Endothelial cell of umbilical vein (primary cell): ENCODE measurements around the gene GTPBP3. TPM values are rescaled to one million over a fixed set of nuclear protein-coding genes. Genes with fewer than 3 reads are reported as not detected.

Source experiments
- BruUV-seq: library from RNA; stranded (reverse); fragments of 400-500 nt; replicated peaks from 2 replicates; lab custom pipeline; 2021; lab: Mats Ljungman, UMichigan
- CTCF ChIA-PET: fragments of 300-600, 350-600 bp; sonication (Branson Sonifier 250); formaldehyde crosslinking; loops from one replicate; lab custom pipeline; 2021; ENCODE audit warnings: antibody characterized with exemption, inconsistent platforms; lab: Charles Lee
- POLR2A ChIA-PET: fragments of 300-600, 350-600 bp; sonication (Branson Sonifier 250); formaldehyde crosslinking; loops from one replicate; lab custom pipeline; 2021; ENCODE audit warnings: antibody characterized with exemption, inconsistent platforms; lab: Charles Lee
- DNase-seq: peaks from one replicate; pipeline ENCODE4 v3.0.0-alpha.2; 2011; ENCODE audit warnings: low read depth, low spot score
- FAIRE-seq: peaks from 2 replicates; lab custom pipeline; 2011; peaks lifted over from hg19 to GRCh38; lab: Jason Lieb, UNC
- H2AFZ ChIP-seq: 2 replicates; pipeline ENCODE4 v1.6.0; 2012; ENCODE audit warnings: low read depth, low read length, control low read depth, inconsistent platforms
- H3K27ac ChIP-seq: 2 replicates; pipeline ENCODE4 v1.5.1; 2011; ENCODE audit warnings: low read depth, mild to moderate bottlenecking, control low read depth, low read length, moderate library complexity; ENCODE audit not compliant: insufficient read depth
- H3K27me3 ChIP-seq, 2 experiments: 2 replicates each; pipeline versions ENCODE4 v1.6.0 to v1.6.1; 2011; ENCODE audit warnings: low read length in 2 of 2, mixed read lengths in 1 of 2; ENCODE audit not compliant: control insufficient read depth in 2 of 2, insufficient read depth in 2 of 2
- H3K36me3 ChIP-seq, 2 experiments: 2 replicates in 1 of 2; 3 replicates in 1 of 2; pipeline ENCODE4 v1.5.1; 2011; ENCODE audit warnings: low read length in 2 of 2, mild to moderate bottlenecking in 1 of 2, moderate library complexity in 1 of 2; ENCODE audit not compliant: control insufficient read depth in 2 of 2, insufficient read depth in 2 of 2; ENCODE audit errors: extremely low read depth in 1 of 2
- H3K4me1 ChIP-seq: 3 replicates; pipeline ENCODE4 v1.5.1; 2011; ENCODE audit warnings: mild to moderate bottlenecking, low read length; ENCODE audit not compliant: control insufficient read depth, insufficient read depth; ENCODE audit errors: extremely low read depth
- H3K4me2 ChIP-seq: 2 replicates; pipeline ENCODE4 v1.6.1; 2011; ENCODE audit warnings: low read length, control low read depth, mixed read lengths; ENCODE audit not compliant: insufficient read depth
- H3K4me3 ChIP-seq, 3 experiments: fragments of 200-600 bp in 1 of 3; sonication (generic), shearing (Covaris generic) in 1 of 3; replicated peaks in 1 of 3; 2 replicates each; pipeline ENCODE4 v1.5.1; 2011 to 2016; ENCODE audit warnings: control low read depth in 3 of 3, low read length in 3 of 3, mild to moderate bottlenecking in 2 of 3, inconsistent platforms in 1 of 3, low read depth in 1 of 3, moderate library complexity in 1 of 3; ENCODE audit not compliant: insufficient read depth in 1 of 3
- H3K79me2 ChIP-seq: 2 replicates; pipeline ENCODE4 v1.6.0; 2012; ENCODE audit warnings: low read length, inconsistent platforms; ENCODE audit not compliant: control insufficient read depth, insufficient read depth
- H3K9ac ChIP-seq: replicated peaks from 2 replicates; pipeline ENCODE3; 2011; ENCODE audit warnings: low read length, control low read depth; ENCODE audit not compliant: insufficient read depth; ENCODE audit errors: extremely low read depth
- H3K9me1 ChIP-seq: replicated peaks from 3 replicates; pipeline ENCODE4 v1.6.0; 2011; ENCODE audit warnings: mild to moderate bottlenecking, low read length; ENCODE audit not compliant: control insufficient read depth, insufficient read depth; ENCODE audit errors: extremely low read depth
- H3K9me3 ChIP-seq: replicated peaks from 2 replicates; pipeline ENCODE4 v1.5.1; 2012; ENCODE audit warnings: low read length, inconsistent platforms; ENCODE audit not compliant: control insufficient read depth, insufficient read depth
- H4K20me1 ChIP-seq: replicated peaks from 2 replicates; pipeline ENCODE3; 2011; ENCODE audit warnings: mild to moderate bottlenecking, low read length; ENCODE audit not compliant: control insufficient read depth, insufficient read depth; ENCODE audit errors: extremely low read depth
- EZH2 ChIP-seq: IDR thresholded peaks from 2 replicates; pipeline ENCODE4 v1.6.1; 2012; ENCODE audit warnings: borderline replicate concordance, low read depth, mild to moderate bottlenecking, moderate library complexity, low read length, inconsistent platforms; ENCODE audit not compliant: severe bottlenecking
- FOS ChIP-seq: IDR thresholded peaks from 2 replicates; pipeline ENCODE4 v1.6.1; 2011; ENCODE audit warnings: mild to moderate bottlenecking, low read length, moderate library complexity, borderline replicate concordance; ENCODE audit not compliant: insufficient read depth
- GATA2 ChIP-seq: IDR thresholded peaks from 2 replicates; pipeline ENCODE4 v1.7.0; 2011; ENCODE audit warnings: low read depth, mild to moderate bottlenecking, moderate library complexity, mixed read lengths, low read length; ENCODE audit not compliant: insufficient read length, insufficient read depth
- JUN ChIP-seq: IDR thresholded peaks from 2 replicates; pipeline ENCODE4 v1.6.1; 2011; ENCODE audit warnings: borderline replicate concordance, low read depth; ENCODE audit not compliant: insufficient read length, insufficient read depth
- MAX ChIP-seq: IDR thresholded peaks from 2 replicates; pipeline ENCODE4 v1.6.1; 2011; ENCODE audit not compliant: insufficient read depth, insufficient read length
- MYC ChIP-seq: IDR thresholded peaks from one replicate; pipeline ENCODE4 v1.6.1; 2011; ENCODE audit warnings: mild to moderate bottlenecking, low read depth, low read length
- POLR2A ChIP-seq: IDR thresholded peaks from 2 replicates; pipeline ENCODE4 v1.6.1; 2012; ENCODE audit warnings: low read depth, mild to moderate bottlenecking, control low read depth, low read length
- POLR2AphosphoS5 ChIP-seq: IDR thresholded peaks from 2 replicates; pipeline ENCODE4 v1.6.1; 2012; ENCODE audit warnings: low read depth, mild to moderate bottlenecking, control low read depth, low read length, moderate library complexity; ENCODE audit not compliant: insufficient read depth
- dilution Hi-C: fragments of 300-500 bp; cut with MboI; formaldehyde crosslinking; loops from one replicate; pipeline ENCODE4 v1.15.0; 2019; ENCODE audit warnings: low sequenced_read_pairs; ENCODE audit not compliant: extremely low pct_ligation_motif_present
- intact Hi-C: fragments of 100-400 bp; cut with micrococcal nuclease; formaldehyde crosslinking; loops from one replicate; pipeline ENCODE4 v1.10.0; 2022
- polyA plus RNA-seq, 4 experiments: library from polyadenylated mRNA; depleted of rRNA in 3 of 4; stranded (reverse) in 3 of 4; unstranded in 1 of 4; fragments of >200 nt; gene quantifications; 2 replicates each; pipeline versions ENCODE4 v1.2.1 to v1.2.3, GENCODE V29; 2011 to 2012; ENCODE audit warnings: missing spikeins in 1 of 4
- total RNA-seq: library from RNA; stranded (reverse); gene quantifications from 2 replicates; pipeline ENCODE4 v1.2.3, GENCODE V29; 2021
- TF ChIP-seq, protein P1 (sequence below), 2 donors: IDR thresholded peaks; 1 replicate in 1 of 2; 2 replicates in 1 of 2; pipeline ENCODE4 v1.5.1; 2011; ENCODE audit warnings: low read length in 2 of 2, mild to moderate bottlenecking in 2 of 2, moderate library complexity in 2 of 2, control low read depth in 1 of 2, inconsistent platforms in 1 of 2, low read depth in 1 of 2; ENCODE audit not compliant: insufficient read depth in 1 of 2; ENCODE audit errors: extremely low read depth in 1 of 2

GTPBP3 gene
- total and polyA plus RNA-seq, 2 donors (not counting 3 experiments of a cell fraction or from before 2014, with no cell fraction given): 12.7 to 34.7 TPM

- ChIA-PET CTCF (interaction anchor here (0.8 to 4.4 kb wide), 14 partner anchors 11 to 98 kb away, joined by 3 to 70 read pairs (median 6); partner anchors contain the start of genes ABHD8, ANKLE1, ANO8 and MRPL34), POLR2A (no interaction called here)
- Histone ChIP-seq H4K20me1 (no peaks in the 10 kb centered on the region), H2AFZ (no peak overlapping the region), H3K27ac (no peak overlapping the region), H3K9me1 (no peaks in the 10 kb centered on the region), H3K9me3 (no peaks in the 10 kb centered on the region), H3K79me2 (no peaks in the 10 kb centered on the region), H3K27me3 (no peaks in the 10 kb centered on the region), H3K4me2 (no peak overlapping the region), H3K4me3 (no peak overlapping the region), H3K4me1 (peaks cover 12% of the 10 kb centered on the region), H3K9ac (no peak overlapping the region), H3K36me3 (peaks cover 0 to 3% of the 10 kb centered on the region in 2 experiments)
- dilution Hi-C loops (no loop called here), intact Hi-C loops (loop anchor here (2.0 kb wide), 1 partner anchor 53 kb away; no protein-coding TSS in a partner anchor)
- DNase-seq (no peak), FAIRE-seq (no peak)
- TF ChIP-seq FOS (no peak), POLR2A (no peak), EZH2 (no peak), JUN (no peak), POLR2AphosphoS5 (no peak), GATA2 (no peak), MAX (no peak), MYC (no peak)
- TF ChIP-seq, protein P1, sequence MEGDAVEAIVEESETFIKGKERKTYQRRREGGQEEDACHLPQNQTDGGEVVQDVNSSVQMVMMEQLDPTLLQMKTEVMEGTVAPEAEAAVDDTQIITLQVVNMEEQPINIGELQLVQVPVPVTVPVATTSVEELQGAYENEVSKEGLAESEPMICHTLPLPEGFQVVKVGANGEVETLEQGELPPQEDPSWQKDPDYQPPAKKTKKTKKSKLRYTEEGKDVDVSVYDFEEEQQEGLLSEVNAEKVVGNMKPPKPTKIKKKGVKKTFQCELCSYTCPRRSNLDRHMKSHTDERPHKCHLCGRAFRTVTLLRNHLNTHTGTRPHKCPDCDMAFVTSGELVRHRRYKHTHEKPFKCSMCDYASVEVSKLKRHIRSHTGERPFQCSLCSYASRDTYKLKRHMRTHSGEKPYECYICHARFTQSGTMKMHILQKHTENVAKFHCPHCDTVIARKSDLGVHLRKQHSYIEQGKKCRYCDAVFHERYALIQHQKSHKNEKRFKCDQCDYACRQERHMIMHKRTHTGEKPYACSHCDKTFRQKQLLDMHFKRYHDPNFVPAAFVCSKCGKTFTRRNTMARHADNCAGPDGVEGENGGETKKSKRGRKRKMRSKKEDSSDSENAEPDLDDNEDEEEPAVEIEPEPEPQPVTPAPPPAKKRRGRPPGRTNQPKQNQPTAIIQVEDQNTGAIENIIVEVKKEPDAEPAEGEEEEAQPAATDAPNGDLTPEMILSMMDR (IDR thresholded peaks at IDR 0.05; ENCODE audit: extremely low read depth in 1 of 2, insufficient read depth in 1 of 2, low read depth in 1 of 2, low read length in 2 of 2): no peak
- BruUV-seq: no TSS peak
These were observed 43.7 kb upstream of the GTPBP3 start for GRCh38 chr19:17293605-17294004.
